ENCODE results near the gene VAC14.

Gene VAC14

GRCh38 chr16:70657956-70658355, 143.0 kb downstream of the VAC14 start:
- Histone ChIP-seq H3K9me2 (ENCODE audit: low read depth, low read length) (no peaks in the 10 kb centered on the region), H3K27me3 (ENCODE audit: insufficient read depth, low read length) (no peaks in the 10 kb centered on the region), H3K9me3 (ENCODE audit: low read length) (no peaks in the 10 kb centered on the region), H3F3A (ENCODE audit: insufficient read depth, low read length) (no peaks in the 10 kb centered on the region), H3K9ac (ENCODE audit: low read length) (no peak overlapping the region), H3K79me2 (ENCODE audit: insufficient read depth, low read length) (no peaks in the 10 kb centered on the region), H3K27ac (ENCODE audit: low read depth, low read length, poor library complexity, severe bottlenecking) (no peak overlapping the region), H3K4me3 (ENCODE audit: low read depth, low read length, poor library complexity, severe bottlenecking) (no peak overlapping the region), H4K20me1 (ENCODE audit: insufficient read depth, low read length) (no peaks in the 10 kb centered on the region), H3K4me2 (ENCODE audit: low read length) (no peak overlapping the region), H3K4me1 (ENCODE audit: insufficient read depth, low read length, severe bottlenecking) (peaks cover 11% of the 10 kb centered on the region), H3K36me3 (ENCODE audit: insufficient read depth, low read length) (no peaks in the 10 kb centered on the region), H2AFZ (ENCODE audit: low read length) (no peak overlapping the region)
- TF ChIP-seq EZH2 (IDR thresholded peaks at IDR 0.05; ENCODE audit: borderline replicate concordance, low read length) (no peak), CTCF (IDR thresholded peaks at IDR 0.05; ENCODE audit: low read length) (no peak)

GRCh38 chr16:70656712-70657263, 144.2 kb downstream of the VAC14 start:
- H3K27me3 ChIP-seq (ENCODE audit: insufficient read depth, low read length): no peaks in the 10 kb centered on the region

GRCh38 chr16:70656065-70656711, 144.8 kb downstream of the VAC14 start:
- Histone ChIP-seq H4K20me1 (ENCODE audit: insufficient read depth, low read length) (no peaks in the 10 kb centered on the region), H3K4me2 (ENCODE audit: low read length) (no peak overlapping the region), H3F3A (ENCODE audit: insufficient read depth, low read length) (no peaks in the 10 kb centered on the region), H3K9me3 (ENCODE audit: low read length) (no peaks in the 10 kb centered on the region), H3K9ac (ENCODE audit: low read length) (no peak overlapping the region), H3K4me1 (ENCODE audit: insufficient read depth, low read length, severe bottlenecking) (peaks cover 11% of the 10 kb centered on the region), H3K27ac (ENCODE audit: low read depth, low read length, poor library complexity, severe bottlenecking) (no peak overlapping the region), H3K27me3 (ENCODE audit: insufficient read depth, low read length) (no peaks in the 10 kb centered on the region), H3K79me2 (ENCODE audit: insufficient read depth, low read length) (no peaks in the 10 kb centered on the region), H2AFZ (ENCODE audit: low read length) (no peak overlapping the region), H3K36me3 (ENCODE audit: insufficient read depth, low read length) (no peaks in the 10 kb centered on the region), H3K4me3 (ENCODE audit: low read depth, low read length, poor library complexity, severe bottlenecking) (no peak overlapping the region), H3K9me2 (ENCODE audit: low read depth, low read length) (no peaks in the 10 kb centered on the region)
- TF ChIP-seq CTCF (IDR thresholded peaks at IDR 0.05; ENCODE audit: low read length): no peak

More at GRCh38 chr16:70656712-70657263, 144.2 kb downstream of the VAC14 start:
- TF ChIP-seq EZH2 (IDR thresholded peaks at IDR 0.05; ENCODE audit: borderline replicate concordance, low read length) (no peak), CTCF (IDR thresholded peaks at IDR 0.05; ENCODE audit: low read length) (no peak)
- peaks cover 11% of the 10 kb centered on the region for H3K4me1 ChIP-seq (ENCODE audit: insufficient read depth, low read length, severe bottlenecking)
- H3F3A ChIP-seq (ENCODE audit: insufficient read depth, low read length): no peaks in the 10 kb centered on the region
- H3K9me3 ChIP-seq (ENCODE audit: low read length): no peaks in the 10 kb centered on the region
- no peaks in the 10 kb centered on the region for H3K36me3 ChIP-seq (ENCODE audit: insufficient read depth, low read length)
- no peak overlapping the region for H3K4me2 ChIP-seq (ENCODE audit: low read length)
- no peak overlapping the region for H3K9ac ChIP-seq (ENCODE audit: low read length)
- no peaks in the 10 kb centered on the region for H3K9me2 ChIP-seq (ENCODE audit: low read depth, low read length)
- no peaks in the 10 kb centered on the region for H4K20me1 ChIP-seq (ENCODE audit: insufficient read depth, low read length)
- no peak overlapping the region for H3K4me3 ChIP-seq (ENCODE audit: low read depth, low read length, poor library complexity, severe bottlenecking)
- no peak overlapping the region for H2AFZ ChIP-seq (ENCODE audit: low read length)
- no peak overlapping the region for H3K27ac ChIP-seq (ENCODE audit: low read depth, low read length, poor library complexity, severe bottlenecking)
- no peaks in the 10 kb centered on the region for H3K79me2 ChIP-seq (ENCODE audit: insufficient read depth, low read length)

Data from OCI-LY1 (cell line).